ENCODE data around the gene JUNB.

DNA sequence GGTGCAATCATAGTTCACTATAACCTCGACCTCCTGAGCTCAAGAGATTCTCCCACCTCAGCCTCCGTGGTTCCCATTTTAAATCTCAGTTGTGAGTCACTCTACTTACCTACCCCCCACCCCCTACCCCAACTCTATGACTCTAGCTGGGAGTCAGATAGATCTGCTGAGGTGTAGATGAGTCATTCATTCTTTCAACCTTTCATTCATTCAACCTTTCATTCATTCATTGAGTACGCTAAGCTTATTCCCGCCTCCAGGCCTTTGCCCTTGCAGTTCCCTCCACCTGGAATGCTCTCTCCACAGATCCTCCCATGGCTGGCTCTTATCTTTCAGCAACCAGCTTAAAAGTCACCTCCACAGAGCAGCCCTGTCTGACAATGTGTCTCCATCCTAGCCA, 45.9 kb downstream of the JUNB start:
- TF ChIP-seq, protein P1, sequence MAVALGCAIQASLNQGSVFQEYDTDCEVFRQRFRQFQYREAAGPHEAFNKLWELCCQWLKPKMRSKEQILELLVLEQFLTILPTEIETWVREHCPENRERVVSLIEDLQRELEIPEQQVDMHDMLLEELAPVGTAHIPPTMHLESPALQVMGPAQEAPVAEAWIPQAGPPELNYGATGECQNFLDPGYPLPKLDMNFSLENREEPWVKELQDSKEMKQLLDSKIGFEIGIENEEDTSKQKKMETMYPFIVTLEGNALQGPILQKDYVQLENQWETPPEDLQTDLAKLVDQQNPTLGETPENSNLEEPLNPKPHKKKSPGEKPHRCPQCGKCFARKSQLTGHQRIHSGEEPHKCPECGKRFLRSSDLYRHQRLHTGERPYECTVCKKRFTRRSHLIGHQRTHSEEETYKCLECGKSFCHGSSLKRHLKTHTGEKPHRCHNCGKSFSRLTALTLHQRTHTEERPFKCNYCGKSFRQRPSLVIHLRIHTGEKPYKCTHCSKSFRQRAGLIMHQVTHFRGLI (tag by site-specific recombination; IDR thresholded peaks at IDR 0.05): no peak
- TF ChIP-seq ZNF658 (tag by site-specific recombination; IDR thresholded peaks at IDR 0.05) (no peak), ZBTB7A (tag by site-specific recombination; IDR thresholded peaks at IDR 0.05; ENCODE audit: low read depth) (no peak), ZNF701 (tag by site-specific recombination; IDR thresholded peaks at IDR 0.05) (no peak), ZEB2 (tag by site-specific recombination; IDR thresholded peaks at IDR 0.05) (no peak), ZNF24 (tag by site-specific recombination; IDR thresholded peaks at IDR 0.05) (peak; percentile 73; the same call in 1 of the 2 replicates), ZNF23 (tag by site-specific recombination; IDR thresholded peaks at IDR 0.05; ENCODE audit: borderline replicate concordance) (no peak), ZNF791 (tag by site-specific recombination; IDR thresholded peaks at IDR 0.05) (no peak), TCF7L2 (IDR thresholded peaks at IDR 0.05; ENCODE audit: borderline replicate concordance, low read depth, low read length) (no peak), ZNF544 (tag by site-specific recombination; IDR thresholded peaks at IDR 0.05) (no peak)
- TF ChIP-seq, protein P2, sequence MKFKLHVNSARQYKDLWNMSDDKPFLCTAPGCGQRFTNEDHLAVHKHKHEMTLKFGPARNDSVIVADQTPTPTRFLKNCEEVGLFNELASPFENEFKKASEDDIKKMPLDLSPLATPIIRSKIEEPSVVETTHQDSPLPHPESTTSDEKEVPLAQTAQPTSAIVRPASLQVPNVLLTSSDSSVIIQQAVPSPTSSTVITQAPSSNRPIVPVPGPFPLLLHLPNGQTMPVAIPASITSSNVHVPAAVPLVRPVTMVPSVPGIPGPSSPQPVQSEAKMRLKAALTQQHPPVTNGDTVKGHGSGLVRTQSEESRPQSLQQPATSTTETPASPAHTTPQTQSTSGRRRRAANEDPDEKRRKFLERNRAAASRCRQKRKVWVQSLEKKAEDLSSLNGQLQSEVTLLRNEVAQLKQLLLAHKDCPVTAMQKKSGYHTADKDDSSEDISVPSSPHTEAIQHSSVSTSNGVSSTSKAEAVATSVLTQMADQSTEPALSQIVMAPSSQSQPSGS (tag by site-specific recombination; IDR thresholded peaks at IDR 0.05; ENCODE audit: low read depth): no peak
- TF ChIP-seq, protein P3, sequence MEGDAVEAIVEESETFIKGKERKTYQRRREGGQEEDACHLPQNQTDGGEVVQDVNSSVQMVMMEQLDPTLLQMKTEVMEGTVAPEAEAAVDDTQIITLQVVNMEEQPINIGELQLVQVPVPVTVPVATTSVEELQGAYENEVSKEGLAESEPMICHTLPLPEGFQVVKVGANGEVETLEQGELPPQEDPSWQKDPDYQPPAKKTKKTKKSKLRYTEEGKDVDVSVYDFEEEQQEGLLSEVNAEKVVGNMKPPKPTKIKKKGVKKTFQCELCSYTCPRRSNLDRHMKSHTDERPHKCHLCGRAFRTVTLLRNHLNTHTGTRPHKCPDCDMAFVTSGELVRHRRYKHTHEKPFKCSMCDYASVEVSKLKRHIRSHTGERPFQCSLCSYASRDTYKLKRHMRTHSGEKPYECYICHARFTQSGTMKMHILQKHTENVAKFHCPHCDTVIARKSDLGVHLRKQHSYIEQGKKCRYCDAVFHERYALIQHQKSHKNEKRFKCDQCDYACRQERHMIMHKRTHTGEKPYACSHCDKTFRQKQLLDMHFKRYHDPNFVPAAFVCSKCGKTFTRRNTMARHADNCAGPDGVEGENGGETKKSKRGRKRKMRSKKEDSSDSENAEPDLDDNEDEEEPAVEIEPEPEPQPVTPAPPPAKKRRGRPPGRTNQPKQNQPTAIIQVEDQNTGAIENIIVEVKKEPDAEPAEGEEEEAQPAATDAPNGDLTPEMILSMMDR (tag by site-specific recombination; IDR thresholded peaks at IDR 0.05): no peak
- TF ChIP-seq, protein P4, sequence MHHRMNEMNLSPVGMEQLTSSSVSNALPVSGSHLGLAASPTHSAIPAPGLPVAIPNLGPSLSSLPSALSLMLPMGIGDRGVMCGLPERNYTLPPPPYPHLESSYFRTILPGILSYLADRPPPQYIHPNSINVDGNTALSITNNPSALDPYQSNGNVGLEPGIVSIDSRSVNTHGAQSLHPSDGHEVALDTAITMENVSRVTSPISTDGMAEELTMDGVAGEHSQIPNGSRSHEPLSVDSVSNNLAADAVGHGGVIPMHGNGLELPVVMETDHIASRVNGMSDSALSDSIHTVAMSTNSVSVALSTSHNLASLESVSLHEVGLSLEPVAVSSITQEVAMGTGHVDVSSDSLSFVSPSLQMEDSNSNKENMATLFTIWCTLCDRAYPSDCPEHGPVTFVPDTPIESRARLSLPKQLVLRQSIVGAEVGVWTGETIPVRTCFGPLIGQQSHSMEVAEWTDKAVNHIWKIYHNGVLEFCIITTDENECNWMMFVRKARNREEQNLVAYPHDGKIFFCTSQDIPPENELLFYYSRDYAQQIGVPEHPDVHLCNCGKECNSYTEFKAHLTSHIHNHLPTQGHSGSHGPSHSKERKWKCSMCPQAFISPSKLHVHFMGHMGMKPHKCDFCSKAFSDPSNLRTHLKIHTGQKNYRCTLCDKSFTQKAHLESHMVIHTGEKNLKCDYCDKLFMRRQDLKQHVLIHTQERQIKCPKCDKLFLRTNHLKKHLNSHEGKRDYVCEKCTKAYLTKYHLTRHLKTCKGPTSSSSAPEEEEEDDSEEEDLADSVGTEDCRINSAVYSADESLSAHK (tag by site-specific recombination; IDR thresholded peaks at IDR 0.05): no peak

All from HEK293 (cell line).